ENCODE measurements around the gene ANK3.

Gene ANK3

DNA sequence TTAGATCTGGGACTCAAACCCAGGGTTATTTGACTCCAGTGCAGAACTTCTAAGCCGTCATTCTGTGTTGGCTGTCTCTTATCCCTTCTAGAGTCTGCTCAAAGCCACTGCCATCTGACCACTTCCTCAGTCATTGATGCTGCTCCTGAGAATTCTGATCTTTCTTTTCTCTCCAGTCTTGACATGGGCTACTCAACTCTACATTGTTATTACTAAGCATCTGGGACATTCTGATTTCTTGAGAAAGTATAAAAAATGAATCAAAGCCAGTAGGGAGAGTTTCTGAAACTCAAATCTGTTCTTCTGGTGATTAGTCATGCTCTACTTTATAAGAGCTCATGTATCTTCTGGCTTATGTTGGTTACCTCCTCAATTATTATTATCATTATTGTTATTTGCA is 48.7 kb downstream of the ANK3 start:
- DNase-seq = no peak

DNA sequence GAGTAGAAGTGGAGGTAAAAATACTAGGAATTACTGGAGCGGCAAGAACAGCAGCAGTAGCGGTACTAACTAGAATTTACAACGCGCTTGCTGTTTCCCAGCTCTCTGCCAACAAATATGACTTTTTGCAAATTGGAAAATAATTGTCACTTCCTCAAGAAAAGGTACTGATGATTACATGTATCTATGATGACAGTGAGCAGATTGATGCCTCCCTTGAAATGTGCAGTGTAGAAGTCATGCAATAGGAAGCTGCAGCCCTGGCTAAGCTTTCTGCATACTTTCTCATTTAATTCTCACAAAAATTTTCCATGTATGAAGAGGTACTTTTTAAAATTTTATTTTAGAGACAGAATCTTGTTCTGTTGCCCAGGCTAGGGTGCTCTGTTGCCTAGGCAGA is 49.9 kb downstream of the ANK3 start:
- no peak for DNase-seq

DNA sequence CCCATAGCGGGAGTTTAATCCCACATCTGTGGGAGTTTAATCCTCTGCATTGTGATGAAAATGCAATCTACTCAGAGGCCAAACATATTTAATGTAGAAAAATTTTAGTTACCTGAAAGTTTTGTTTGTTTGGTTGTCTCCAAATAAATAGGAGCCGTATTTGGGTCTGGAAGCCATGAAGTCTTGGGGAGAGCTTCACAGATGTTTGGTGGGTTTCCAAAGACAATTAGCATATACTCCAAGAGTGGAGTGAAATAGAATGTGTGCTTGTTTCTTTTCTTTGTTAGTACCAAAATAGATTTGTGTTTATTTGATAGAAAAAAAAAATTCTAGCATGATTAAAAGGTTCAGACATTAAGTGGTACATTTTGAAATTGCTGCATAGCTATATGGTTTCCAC is 50.9 kb downstream of the ANK3 start:
- no peak for DNase-seq

DNA sequence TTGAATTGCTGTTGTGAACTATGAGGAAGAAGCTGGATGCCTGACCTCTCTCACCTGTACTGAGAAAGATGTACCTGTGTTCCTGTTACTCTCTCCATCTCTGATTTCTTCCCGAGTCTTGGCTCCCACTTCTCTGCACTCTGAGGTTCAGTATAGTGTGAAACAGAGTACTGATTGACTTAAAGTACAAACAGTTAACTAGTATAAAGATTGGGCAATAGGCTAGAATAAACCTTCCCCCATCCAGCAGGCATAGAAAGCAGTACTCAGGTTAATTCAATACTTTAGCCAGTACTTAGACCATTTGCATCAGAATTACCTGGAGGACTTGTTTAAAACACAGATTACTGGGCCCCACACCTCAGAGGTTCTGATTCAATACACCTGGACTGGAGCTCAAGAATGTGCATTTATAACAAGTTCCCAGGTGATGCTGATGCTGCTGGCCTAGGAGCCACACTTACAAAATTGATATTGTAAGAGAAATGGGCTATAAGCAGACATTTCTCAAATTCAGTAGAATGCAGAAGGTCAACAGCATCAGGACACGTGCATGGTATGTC is 51.6 kb downstream of the ANK3 start:
- DNase-seq = no peak

DNA sequence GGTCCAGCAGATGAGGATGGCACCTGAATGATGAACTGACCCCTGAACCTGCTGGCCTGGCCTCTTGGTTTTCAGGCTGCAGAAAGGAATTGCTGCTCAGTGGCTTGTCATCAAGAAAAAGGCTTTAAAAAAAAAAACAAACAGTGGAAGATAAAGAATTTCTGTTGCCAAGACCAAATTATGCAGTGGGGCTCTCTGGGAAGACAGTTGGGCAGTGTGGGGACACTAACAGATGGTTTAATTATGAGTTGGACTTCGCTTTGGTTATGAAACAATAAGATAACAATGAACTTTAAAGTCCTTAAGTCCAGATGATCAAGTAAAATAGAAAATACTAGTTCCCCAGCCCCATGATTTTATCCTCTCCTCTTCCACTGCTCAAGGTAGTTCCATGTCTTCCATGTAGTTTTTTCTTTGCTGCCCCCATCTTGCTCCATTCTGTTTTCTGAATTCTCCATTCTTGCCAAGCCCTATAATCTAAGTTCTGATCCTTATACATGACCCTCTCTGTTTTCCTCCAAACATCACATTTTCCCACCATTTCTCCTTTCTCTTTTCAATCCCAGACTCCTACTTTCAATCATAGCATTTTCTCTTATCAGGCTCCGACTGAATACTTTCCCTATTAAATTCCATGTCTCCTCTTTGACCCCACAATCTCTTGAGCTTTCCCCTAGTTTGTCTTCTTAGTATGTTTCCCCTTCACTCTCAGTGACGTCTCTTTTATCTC is 52.6 kb downstream of the ANK3 start:
- DNase-seq = no peak

DNA sequence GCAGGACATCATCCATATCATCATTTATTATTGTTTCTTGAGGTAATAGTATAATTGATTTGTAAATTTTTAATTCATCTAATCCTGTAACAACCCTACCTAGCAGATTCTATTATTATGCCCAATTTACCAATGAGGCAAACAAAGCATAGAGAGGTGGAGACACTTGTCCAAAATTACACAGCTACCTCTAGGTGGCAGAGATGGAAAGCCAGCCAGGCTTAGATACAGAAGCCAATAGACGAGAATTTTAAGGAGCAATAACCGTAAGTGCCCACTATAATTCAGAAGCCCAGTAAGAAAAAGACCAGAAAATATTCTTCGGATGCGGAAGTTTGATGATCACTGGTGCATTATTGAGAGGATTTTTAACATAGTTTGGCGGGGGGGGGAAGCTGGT is 54.0 kb downstream of the ANK3 start:
- DNase-seq = no peak

DNA sequence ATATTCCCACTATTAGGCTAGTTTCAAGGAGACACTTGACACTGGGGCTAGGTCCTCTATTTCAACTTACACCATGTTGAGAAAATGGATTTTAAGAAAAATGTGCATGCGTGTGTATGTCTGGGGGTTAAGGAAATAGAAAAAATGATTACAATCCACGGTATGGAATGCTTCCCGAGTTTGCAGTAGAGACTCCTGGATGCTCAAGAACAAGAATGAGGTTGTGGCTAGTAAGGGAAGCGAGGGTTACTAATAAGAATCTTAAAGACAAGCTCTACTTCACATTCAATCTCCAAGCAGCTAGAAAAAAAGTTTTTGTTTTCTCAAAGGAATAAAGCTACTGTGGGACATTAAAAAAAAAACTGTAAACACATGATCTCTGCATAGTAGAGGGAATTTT is 54.7 kb downstream of the ANK3 start:
- DNase-seq = no peak

DNA sequence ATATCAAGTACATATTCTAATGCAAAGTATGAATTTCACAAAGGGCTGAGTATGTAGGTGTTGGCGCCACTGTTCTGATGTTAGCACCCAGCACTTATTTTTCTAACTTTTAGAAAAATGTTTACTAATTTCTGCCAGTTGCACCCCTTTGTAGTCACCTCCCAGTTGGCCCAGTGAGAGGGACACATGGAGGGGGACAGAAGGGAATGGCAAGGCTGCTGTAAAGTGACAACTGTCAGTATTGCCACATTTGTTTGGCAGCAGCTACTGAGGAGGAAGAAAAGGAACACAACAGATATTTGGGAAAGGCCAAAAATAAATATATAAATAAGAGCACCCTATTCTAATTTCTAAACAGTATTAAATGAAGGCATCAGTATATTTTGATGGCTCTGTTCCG is 57.3 kb downstream of the ANK3 start:
- no peak for DNase-seq

DNA sequence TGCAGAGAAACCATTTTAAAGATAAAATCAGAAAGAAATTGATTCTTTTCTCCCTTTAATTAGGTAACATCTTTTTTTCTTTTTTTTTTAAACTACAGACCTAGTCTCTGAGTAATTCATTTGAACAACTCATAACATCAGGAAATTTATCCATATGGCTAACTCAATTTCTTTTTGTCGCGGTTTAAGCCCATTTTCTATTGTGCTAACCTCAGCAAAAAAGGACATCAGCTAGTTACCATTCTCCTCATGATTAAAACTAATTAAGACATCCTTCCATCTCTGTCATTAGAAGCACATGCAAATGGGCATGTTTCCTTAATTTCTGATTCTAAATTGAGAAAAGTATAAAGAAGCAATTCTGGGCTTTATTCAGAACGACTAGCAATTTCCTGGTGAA is 57.8 kb downstream of the ANK3 start:
- no peak for DNase-seq

DNA sequence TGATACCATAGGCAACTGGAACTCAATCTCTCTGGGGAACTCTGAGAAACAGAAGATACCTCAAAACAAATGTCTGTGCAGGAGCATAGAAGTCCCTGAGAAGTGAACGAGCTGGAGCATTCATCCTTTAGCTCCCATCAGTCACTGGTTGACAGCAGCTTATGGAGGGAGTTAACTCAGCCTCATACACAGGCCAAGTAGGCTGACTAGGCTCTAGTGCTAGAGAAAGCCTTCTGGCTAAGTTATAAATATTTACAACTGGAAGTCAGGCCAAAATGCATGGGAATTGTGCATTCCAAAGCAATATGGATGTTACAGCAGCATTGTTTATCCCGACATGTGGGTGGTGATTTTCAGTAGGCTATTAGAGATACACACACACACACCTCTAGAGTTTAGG is 66.5 kb downstream of the ANK3 start:
- no peak for DNase-seq

DNA sequence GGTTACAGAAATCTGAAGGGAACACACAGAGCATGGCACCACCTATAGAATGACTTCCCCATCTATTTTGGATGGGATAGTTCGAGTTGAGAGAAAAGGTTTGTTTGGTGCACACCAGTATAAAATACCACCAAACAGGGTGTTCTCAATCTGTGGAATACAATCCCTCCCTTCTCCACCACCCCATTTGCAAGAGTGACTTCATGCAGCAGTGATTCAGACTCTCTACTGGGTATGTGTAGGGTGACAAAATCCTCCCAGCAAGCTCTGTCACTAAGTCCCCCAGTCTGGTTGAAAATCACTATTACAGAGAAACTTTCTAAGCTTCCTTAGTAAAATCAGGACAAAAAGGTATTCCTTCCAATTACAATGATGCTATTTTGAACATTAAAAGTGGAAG is 69.0 kb downstream of the ANK3 start:
- DNase-seq = no peak

DNA sequence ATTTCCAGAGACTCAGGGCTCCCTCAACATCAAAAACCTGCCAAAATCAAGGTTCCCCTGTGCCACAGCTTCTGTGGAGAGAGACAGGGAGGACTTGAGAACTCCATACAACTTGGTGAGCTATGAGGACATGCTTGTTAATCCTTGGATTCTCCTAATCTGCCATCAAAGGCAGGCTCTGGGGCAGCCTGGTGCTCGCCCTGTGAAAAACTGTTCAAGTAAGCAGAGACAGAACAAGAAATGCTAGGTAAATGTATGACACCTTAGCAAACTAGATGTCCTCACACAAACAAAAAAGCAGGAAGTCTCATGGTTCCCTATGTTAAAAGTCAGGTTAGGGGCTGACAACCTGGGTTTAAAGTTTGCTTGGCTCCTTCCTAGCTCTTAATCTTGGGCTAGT is 73.6 kb downstream of the ANK3 start:
- no peak for DNase-seq

DNA sequence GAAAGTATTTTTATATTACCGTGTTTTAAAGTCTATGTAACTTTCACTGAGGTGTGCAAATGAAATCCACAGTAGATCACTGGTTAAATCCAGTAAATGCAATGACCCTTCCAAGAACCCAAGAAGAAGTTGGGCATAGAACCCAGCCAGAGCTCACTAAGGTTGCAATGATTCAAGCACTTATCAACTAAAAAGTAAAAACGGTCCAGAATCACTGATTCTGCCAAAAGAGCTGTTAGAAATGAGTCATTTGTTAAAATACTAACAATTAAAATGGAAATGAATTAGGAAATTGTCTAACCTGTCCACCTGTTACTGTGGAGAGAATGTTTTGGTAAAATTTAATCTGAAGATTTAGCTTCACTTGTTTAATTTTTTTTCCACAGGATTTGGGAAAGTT is 74.4 kb downstream of the ANK3 start:
- no peak for DNase-seq

DNA sequence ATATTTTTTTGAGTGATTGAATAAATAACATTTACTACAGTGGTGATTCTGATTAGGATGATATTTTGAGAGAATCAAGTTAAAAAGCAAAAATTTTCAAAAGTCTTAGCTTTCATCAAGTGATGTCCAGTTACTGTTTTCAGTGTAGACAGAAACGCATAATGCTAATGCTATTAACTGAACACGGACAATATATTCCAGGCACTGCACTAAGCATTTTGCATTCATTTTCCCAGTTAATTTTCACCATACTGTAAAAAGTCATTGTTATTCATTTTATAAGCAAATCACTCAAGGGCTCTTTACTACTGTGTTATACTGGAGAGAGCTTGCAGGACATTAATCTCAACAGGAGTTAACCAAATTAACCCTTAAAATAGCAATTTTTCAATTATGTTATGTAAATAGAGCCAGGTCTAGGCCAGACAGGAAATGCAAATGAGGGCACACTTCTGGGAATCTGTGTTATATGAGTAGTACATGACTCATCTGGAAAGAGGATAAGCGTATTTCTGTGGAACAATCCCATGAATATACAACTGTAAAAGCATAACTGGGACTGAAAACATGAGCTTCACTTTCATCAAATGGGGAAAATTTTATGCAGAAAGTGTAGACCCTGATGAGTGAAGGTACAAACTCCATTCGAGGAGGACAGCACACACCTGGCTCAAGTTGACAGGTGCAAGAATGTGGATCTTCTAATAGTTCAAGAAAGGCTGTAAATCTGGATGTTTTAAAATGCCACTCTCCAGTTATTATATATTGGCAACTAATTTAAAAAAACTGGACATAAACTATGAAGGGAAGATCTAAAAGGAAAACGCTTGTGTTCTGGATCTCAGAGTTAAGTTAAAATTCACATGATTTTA is 75.4 kb downstream of the ANK3 start:
- no peak for DNase-seq

DNA sequence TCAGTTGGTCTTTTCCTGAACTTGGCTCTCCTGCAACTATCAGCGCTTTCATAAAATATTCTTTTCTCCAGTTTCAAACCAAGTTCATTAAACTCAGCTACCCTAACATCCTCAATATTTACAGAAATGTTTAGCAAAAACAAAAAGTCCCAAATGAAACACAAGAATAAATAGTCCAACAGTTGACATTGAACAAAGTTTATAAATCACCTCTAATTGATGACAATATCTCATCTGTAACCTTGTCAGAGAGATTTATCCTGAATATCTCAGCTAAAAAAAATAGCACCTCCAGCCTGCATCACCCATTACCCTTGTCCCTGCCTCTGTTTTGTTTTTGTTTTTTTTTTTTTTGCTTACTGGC is 76.1 kb downstream of the ANK3 start:
- no peak for DNase-seq

DNA sequence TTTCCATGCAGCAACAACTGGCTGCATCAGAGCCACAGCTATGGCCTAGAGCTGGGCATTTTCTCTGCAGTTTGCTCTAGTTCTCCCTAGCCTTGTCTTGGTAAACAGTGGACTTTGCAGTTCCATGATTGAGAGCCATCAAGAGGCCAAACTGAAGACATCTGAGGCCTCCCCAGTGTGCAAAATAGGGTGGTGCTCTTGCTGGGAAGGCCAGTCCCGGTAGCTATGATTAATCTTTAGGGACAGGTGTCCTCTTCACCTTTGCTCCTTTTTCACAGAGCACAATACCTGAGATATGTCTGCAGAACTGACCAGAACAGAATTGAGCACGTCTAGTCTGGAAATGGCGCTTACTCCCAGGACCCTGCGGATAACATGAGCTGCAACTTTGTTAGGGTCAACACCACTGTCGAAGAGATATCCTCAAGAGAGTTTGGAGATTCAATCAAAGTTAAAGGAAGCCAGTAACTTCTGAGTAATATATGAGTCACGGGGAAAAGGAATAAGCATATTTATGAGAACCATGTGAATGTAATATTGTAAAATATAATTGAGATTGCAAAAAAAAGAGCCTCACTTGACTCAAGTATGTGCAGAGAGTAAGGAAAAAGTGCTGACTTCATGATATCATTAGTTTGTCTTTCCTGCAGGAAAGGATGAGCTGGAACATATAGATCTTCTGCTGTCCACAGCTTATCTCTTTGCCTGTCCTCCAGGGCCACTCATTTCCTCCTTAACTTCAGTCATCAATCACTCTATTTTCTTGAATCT is 76.7 kb downstream of the ANK3 start:
- DNase-seq = no peak

DNA sequence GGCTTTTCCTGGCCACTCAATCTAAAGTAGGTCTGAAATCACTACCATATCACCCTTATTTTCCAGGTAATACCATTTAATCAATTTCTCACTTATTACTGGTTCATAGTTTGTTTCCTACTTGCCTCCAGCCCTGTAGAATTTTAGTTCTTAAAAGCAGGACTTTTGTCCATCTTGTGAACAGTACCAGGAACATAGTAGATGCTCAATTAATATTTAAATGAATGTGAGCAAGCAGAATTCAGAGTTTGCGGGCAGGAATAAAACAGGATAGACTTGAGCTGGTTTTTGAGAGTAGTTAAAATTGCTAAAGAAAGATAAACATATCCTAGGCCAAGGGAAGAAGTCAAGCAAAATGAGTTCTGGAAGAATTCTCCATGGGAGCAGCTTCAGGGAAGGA is 77.9 kb downstream of the ANK3 start:
- no peak for DNase-seq

DNA sequence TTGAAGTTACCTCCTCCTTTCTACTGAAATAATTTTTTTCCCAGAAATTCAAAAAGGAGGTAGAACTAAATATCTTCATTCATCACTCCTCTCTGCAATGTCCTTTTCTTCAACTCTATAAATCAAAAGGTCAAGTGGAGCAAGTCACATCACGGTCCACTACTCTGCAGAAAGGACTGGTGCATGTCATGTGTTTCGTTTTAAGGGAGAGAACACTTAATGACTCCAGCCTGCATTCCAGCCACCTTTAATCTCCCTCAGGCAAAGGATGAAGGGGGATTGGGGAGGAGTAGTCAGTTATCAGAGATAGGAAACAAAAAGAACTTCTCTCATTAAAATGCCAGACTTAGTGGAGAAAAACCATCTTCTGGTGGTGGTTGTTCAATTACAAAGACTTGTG is 78.9 kb downstream of the ANK3 start:
- no peak for DNase-seq

DNA sequence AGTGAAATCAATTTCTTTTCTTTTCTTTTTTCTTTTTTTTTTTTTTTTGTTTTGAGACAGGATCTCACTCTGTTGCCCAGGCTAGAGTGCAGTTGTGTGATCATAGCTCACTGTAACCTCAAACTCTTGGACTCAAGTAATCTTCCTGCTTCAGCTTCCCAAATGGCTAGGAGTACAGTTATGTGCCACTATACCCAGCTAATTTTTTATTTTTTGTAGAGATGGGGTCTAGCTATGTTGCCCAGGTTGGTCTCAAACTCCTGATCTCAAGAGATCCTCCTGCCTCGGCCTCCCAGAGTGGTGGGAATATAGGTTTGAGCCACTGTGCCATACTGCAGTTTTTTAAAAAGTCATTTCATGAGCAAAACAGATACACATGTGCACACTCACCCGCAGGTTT is 79.8 kb downstream of the ANK3 start:
- no peak for DNase-seq

DNA sequence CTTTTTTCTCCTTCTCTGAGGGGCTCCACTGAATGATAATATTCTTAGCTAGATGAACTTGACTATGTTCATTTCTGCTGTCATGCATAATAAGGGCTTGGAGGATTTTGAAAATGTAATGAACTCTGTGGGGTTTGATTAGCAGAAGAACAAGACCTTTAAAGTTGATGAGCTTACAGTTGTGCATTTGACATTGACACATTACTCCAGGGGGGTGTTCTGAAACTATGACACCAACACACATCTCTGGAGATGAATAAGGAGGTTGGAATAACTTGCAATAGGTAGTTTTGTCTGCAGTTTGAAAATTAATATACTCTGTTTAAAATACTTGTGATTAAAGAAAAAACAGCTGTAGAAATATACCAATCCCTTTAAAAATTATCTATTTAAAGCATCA is 80.3 kb downstream of the ANK3 start:
- DNase-seq = no peak

DNA sequence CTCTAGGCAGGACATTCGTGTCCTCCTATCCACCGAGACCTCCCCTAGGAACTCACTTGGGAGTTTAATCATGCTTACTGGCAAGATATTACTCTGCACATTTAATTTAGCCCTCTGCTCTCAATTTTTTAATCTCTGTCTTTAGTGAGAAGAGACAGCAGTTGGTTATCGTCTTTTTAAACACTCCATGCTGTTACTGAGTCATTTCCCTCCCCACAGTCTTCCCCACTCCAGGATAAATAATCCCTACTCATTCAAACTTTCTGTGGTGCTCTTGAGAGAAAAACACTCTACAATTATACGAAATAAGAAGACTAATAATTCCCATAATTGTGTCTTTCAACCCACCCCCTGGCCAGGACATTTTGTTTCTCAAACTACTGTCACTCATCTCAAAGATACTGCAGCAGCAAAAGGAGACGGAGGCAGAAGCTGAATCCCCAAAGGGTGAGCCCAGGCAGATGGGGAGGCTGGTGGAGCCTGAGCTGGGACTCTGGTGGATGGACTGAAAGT is 84.2 kb downstream of the ANK3 start:
- DNase-seq = no peak

DNA sequence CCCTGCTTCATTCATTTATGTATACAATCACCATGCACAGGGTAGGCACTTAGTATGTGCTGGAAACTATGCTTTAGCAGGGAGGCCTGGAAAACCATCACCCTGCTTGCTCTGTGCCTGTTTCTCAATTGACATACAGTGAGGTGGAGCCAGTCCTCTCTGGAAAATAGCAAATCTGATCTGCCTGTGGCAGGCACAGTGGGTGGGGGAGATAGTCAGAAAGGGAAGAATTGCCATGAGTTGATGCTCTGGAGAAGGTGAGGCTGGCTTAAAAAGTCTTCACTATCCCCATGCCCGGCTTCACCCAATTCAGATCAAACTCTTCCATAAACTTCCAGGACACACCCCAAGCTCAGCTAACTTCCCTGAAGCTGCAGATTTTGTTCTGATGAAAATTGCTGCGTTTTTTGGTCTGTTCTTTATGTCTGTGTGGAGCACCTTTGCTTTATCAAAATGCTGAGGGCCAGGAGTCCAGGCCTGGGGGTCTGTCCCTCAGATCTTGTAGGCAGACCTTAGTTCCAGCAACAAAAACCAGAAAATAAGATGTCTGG is 84.8 kb downstream of the ANK3 start:
- DNase-seq = no peak

DNA sequence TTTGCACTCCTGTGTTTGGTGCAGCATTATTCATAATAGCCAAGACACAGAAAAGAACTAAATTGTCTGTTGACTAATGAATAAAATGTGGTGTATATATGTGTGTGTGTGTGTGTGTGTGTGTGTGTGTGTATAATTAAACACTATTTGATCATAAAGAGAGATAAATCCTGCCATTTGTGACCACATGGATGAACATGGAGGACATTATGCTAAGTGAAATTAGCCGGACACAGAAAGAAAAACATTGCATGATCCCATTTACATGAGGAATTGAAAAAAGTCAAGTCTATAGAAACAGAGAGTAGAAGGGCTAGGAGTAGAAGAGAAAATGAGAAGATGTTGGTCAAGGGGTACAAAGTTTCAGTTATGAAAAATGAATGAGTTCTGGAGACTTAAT is 85.9 kb downstream of the ANK3 start:
- no peak for DNase-seq
